Tongue (tissue), 2 donors: ENCODE measurements around the gene LTB. TPM values are rescaled to one million over a fixed set of nuclear protein-coding genes. Genes with fewer than 3 reads are reported as not detected.

Experiments used
- DNase-seq: peaks from one replicate; pipeline ENCODE4 v3.0.0-alpha.2; 2015
- total RNA-seq: library from RNA; depleted of rRNA; stranded (reverse); fragments of >200 nt; gene quantifications from one replicate; pipeline ENCODE4 v1.2.3, GENCODE V29; 2014

Gene LTB
- total RNA-seq, 1 donor from 2014 or later = 1.7 TPM

DNA sequence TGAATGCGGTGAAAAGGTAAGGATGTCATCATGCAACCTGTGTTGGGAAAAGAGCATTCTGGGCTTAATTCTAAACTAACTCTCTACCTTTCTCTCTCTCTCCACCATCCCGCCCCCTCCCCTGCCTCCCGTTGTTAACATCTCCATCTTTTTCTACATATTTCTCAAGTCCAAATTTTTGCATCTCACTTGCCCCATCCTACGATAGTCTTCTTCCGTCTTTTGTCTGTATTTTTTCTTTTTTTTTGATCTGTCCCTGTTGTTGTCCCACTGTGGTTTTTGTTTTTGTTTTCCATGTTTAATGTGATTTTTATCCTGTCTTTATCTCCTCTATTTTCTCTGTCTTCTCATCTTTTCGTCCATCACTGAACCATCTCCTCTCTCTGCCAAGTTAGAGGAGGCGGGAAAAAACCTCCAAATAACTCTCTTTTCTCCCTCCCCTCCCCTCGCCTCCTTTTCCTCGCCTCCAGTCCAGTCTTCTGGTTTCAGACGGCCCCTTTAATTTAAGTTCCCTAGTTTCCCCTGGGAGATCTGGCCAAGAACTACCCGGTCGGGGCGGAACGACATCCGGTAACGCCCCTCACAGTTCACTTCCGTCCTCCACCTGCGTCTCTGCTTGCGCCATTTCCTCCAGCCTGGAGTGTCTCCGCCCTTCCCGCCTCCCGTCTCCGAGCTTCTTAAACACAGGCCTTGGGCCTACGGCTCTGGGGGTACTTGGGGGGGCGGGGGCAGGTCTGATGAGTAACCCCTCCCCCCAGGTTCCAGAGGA lies 35.1 kb downstream of the LTB start, which contains the start of gene NFKBIL1:
NFKBIL1 (plus strand) TSS at position 651 of the 769 bp plus-strand sequence; CDS start at position 738, 87 bp downstream.
- peak; percentile 99 for DNase-seq

DNA sequence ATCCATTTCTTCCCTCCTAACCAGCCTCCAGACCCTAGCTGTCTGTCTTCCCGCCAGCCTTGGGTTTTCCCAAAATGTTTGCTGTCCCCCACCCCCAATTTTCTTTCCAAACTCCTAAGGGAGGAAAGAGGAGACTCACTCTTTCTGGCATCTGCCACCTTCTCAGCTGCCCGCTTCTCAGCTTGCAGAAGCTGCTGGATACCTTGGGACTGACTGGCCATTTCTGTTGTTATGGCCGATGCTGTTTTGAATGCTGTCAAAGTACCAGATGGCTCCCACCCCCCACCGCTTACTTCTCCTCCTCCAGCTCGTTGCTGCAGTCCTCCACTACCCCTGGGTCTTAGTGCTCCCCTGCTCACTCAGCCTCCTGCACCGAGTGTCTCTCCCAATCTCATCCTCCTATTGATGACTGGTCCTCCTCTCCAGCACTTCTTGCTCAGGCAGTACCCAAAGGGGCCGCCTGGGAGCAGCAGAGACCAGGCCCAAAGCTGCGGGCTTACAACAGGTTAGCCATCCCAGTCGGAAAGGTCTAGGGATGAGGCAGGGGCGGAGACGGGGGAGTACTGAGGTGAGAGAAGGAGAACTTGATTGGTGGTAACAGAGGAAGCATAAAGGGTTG lies 35.8 kb downstream of the LTB start, which contains the start of gene ATP6V1G2:
ATP6V1G2 (minus strand) TSS at position 270 of the 619 bp plus-strand sequence; CDS start at position 221, 49 bp downstream.
- DNase-seq = peak; percentile 94

DNA sequence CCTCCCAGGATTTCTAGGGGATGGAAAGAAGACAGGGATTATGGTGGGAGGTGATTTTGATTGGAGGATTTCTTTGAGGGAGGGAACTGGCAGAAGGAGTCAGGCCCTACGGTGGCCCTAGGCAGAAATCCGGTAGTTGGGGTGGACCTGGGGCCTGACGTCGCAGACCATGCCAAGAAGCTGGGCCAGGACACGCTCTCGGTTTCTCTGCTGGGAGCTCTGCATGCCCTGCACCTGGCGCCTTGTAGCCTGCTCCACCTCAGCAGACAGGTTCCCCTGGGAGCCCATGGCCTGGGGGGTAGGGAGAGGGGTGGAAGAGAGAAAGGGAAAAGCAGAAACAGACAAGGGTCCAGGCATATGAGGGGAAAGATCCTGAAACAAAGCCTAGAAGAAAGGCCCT lies 36.9 kb downstream of the LTB start:
- DNase-seq = no peak

DNA sequence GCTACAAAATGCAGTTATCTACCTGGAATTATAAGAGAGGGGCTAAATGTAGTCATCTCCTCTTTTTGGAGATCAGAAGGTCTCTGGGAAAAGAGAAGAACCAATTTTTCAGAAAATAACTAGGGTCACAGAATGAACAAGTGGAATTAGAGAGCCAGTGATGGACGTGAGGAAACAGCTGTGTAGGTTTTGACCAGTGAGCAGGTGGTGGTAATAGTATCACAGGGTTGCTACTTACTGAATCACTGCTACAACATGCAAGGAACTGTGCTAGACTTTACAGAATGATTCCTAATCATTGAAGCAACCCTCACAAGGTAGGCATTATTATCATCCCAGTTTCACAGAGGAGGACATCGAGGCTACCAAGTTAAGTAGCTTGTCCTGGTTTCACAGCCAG lies 37.5 kb downstream of the LTB start:
- no peak for DNase-seq

DNA sequence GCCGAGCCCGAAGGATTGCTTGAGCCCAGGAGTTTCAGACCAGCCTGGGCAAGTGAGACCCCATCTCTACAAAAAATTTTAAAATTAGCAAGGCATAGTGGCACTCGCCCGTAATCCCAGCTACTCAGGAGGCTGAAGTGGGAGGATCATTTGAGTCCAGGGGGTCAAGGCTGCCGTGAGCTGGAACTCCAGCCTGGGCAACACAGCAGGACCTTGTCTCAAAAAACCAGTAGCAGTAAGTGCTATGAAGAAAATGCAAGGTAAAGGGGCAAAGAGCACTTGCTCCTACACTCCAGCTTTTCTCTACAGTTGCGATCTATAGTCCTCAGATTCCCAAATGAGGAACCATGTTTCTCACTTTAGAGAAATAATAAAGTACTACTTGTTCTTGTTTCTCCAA lies 38.6 kb downstream of the LTB start:
- no peak for DNase-seq

DNA sequence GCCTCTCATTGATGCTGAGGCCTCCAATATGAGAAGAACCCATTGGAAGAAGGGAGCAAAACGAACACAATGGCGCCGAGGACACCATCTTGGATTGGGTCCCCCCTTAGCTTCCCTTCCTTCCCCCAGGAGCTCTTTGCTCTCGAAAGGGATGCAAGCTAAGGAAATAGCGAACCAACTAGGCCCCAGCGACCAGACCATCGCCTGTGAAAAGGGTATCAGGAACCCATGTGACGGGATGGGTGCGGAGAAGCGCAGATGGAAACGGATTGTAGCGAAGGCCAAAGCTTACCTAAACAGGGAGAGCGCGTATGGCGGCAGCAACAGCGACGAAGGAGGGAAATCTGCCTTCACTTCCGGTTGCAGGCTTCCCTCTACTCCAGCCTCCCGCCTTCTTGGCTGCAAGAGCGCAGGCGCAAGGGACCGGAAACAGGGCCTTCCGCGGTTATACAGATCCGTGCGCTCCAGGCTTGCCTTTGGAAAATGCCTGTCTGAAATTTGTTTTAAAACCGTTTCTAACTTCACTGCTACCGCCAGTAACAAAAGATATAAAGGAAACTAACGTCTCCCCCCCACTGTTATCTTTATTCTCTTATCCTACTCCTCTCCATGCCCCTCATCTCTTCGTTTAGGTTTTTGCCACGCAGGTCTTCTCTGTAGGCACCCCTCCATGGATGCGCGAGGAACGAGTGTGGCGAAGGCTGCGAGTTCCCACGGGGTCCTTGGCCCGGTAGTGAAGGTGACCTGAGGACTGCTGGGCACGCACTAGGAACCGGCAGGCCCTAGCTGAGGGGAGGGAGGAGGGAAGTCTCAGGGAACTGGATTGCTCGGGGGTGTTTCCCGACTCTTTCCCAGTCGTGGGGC lies 40.3 kb downstream of the LTB start, which contains the start of gene DDX39B:
DDX39B (minus strand) TSS at position 346 of the 864 bp plus-strand sequence. CDS start 1,471 bp downstream, outside the sequence.
- peak; percentile 99 for DNase-seq

DNA sequence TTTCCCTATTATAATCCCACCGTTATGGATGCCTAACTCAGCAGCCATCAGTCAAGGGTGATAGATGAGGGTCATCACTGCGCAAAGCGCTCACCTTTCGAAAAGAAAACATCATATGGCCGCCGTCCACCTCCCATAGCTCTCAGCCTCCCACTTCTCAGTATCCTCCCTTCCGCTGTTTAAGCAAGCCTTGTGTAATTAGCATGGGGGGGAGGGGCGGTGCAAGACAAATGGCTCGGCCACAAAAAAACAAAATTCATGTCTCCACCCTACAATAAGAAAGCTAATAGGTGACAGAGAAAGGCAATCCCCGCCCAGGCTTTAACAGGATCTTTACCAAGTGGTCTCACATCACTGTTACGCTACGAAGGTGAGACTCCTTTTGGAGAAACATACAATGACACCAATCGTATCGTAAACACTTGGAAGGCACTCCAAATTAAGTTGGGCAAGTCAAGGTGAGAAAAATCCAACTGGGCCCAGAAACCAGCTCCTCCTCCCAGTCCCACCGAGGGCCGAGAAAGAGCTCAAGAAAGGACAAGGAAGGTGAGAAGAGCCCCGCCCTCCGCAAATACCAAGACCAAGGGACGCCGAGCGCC lies 41.1 kb downstream of the LTB start:
- DNase-seq = peak; percentile 48

DNA sequence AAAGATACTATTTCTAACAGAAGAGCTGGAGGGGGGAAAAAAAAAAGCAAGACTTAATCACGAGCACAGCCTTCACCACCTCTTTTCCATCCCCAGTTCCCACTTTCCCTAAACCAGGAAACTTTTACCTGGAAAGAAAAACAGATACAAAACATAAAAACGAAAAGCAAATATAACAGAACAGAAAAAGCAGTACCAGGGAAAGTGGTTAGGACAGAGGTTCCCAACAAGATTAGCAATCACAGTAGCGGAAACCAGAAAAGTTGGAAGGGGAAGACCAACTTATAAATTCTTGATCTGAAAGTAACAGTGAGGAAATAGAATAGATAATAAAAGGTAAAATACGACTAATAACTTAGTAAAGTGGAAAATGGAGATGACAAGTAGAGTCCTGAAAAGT lies 41.6 kb downstream of the LTB start:
- DNase-seq = no peak

DNA sequence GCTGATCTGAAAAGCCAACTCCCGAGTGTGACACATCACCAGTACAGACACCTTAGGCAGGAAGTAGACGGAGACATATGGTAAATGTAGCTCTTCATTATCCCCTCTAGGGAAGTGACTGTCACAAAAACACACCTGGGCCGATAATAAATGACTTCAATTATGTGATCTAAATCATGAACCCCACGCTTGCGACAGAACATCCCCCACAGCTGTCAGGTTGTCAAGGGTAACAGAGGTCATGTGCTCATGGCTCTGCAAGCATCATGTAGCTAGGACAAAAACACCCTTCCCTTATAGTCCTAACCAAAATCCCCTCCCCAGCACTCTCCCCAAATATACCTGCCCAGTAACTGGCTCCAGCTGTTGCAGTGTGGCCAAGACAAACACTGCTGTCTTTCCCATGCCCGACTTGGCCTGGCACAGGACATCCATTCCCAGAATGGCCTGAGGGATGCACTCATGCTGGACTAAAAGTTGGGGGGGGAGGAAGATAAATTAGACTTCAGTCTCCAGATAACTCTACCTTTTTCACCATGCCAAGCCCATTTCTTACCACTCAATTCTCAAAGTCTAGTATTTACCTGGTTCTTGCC lies 43.3 kb downstream of the LTB start:
- no peak for DNase-seq

DNA sequence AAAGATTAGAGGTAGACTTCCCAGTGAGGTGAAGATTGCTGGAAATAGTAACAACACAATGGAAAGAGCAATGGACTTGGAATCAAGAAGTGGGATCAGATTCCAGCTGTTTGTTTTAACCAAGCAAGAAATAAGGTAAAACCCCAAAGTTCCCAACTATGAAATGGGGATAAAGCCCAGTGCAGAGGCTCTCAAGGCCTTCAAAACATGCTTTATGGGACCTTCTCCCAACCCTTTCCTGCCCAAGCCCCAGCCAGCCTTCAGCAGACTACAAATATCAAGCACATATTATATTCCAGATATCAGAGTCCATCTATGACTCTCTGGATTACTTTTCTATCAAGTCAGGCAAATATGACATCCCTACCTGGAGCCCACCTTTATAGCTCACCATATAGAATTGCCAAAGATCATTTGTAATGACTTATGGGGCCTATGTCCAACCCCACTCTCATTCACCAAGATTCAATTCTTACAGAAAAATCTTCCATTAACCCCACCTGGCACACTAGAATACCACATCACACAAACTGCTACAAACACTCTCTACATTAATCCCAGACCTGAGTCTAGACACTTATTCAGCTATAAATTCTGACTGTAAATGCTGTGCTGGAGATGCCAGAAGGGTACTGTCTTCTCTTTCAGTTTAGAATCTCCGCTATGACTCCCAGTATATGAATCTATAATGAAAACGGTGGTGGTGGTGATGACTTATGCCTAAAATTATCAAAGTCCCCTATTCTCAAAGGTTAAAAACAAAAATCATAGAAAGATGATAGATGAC lies 46.5 kb downstream of the LTB start:
- DNase-seq = no peak

DNA sequence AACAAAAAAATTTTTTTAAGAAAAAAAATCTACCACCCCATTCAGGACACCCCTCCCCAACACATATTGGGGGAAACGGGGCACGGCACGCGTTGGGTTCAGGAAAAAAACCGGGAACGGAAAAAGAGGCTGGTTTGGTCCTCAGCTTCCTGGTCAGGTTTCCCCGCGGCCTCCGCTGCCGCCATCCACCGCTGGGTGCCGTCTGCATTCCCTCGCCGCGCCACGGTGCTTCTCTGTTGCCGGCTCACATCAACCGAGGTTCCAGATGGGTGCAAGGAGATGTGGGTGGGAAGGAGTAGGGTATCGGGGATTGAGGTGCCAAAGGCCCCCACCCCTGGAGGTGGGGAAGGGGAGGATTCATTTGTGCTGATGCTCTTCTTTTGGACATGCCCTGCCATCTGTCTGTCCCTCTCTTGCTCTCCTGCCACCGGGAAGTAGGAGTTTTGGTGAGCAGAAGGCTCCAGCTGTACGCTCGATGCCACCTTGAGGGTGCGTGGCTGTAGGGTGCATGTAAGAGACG lies 47.6 kb downstream of the LTB start:
- DNase-seq = no peak

DNA sequence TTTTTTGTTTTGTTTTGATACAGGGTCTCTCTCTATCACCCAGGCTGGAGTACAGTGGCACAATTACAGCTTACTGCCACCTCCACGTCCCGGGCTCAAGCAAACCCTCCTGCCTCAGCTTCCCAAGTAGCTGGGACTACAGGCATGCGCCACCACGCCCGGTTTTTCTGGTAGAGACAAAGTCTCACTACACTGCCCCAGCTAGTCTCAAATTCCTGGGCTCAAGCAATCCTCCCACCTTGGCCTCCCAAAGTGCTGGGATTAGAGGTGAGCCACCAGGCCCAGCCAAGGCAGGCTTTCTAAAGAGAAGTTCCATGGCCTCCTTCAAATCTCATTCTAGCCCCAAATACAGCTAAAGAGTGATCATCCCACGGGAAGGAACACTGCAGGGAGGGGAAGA lies 48.2 kb downstream of the LTB start:
- no peak for DNase-seq

DNA sequence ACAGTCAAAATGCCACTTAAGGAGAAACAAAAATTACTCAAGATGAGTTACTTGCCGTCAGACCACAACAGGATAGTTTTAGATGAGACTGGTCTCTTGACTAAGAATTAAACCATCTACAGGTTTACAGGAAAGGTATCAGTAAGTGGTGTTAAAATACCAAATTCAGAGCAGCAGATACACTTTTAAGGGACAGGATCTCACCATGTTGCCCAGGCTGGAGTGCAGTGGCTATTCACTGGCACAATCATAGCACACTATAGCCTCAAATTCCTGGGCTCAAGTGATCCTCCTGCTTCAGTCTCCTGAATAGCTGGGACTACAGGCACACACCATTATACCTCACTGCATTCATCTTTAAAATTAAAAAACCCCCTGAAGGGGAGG lies 48.8 kb downstream of the LTB start:
- no peak for DNase-seq

DNA sequence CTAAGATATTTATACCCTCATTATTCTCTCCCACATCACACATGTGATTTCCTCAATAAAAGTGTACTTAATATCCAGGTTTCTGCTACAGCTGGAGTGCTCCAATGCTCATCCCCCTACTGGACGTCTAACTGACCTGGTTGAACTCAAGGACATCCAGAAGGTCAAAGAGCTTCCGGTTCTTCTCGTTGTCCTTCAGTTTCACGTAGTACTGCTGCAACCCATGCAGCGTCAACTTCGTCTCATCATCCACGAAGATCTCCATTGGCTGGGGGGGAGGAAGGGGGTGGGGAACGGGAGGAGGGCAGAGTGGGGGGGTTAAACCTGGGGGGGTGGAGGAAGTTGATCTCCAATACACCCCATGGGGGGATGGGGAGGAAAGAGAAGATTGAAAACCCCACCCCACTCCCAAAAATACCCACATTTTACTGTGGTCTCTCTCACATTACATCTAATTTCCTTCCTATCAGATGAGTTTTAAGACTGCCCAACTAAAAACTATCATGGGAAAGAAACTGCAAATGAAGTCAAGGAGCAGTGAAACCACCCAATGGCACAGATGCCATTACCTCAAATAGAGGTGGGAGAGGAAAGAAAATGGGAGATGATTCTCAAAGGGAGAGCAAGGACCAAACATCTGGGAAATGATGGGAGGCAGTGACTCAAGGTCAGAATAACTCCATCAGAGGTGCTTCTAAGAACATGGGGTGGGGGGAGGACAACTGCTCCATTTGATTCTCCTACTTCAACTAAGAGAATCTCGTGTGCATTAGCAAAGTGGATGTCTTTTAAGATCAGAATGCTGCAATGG lies 49.4 kb downstream of the LTB start:
- no peak for DNase-seq

DNA sequence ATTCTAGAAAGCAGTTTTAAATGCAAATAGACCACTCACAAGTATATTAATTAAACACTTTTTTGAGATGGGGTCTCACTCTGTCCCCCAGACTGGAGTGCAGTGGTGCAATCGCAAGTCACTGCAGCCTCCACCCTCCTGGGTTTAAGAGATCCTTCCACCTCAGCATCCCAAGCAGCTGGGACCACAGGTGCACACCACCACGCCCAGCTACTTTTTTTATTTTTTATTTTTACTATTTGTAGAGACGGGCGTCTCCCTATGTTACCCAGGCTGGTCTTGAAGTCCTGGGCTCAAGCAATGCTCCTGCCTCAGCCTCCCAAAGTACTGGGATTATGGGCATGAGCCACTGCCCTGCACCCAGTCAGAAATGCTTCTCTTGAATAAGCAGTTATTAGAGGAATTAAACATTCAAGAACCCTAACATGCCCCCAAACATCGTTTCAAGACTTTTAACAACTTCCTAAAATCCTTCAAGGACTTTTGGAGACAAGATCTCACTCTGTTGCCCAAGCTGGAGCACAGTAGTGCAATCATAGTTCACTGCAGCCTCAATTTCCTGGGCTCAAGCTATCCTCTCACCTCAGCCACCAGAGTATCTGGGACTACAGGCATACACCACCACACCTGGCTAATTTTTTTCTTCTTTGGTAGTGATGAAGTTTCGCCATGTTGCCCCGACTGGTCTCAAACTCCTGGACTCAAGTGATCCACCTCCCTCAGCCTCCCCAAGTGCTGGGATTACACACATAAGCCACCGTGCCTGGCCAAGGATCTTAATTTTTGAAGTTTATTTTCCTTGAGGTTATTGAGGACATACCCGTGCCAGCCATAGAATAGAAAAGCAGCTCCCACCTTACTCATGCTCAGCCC lies 50.2 kb downstream of the LTB start:
- DNase-seq = no peak

DNA sequence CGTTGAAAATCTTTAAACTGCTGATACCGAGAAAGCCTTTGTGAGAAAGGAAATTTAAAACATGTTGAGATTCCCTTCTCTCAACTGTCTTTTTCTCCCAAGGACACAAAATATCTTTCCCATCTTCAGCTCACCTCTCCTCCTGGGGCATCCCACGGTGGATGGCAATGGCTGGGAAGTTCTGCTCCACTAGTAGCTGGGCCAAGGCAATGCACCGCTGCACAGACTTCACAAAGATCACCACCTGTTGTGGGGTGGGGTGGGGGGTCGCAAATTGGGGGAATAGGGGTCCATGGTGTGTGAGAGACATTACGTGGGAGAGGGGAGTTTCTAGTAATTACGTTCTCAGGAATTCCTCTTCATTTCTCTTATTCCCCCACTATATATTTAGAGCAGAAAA lies 51.1 kb downstream of the LTB start:
- DNase-seq = no peak

DNA sequence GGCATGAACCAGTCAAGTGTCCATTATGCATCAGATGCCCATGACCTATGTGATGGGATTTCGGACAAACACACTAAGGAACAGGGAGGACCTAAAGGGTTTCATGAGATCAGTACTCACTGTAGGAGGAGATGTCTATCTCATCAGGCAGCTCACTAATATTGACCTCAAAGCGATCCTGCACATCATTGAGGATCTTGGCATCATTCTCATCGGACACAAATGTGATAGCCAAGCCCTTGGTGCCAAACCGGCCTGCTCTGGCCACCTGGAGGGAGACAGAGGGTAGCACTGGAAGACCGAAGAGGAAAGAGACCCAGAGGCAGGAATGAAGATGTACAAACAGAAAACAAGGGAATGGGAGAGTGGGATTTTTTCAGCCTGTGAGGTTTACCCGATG lies 51.6 kb downstream of the LTB start:
- DNase-seq = no peak
